ENCODE data around the gene FOXP1. TPM values are rescaled to one million over a fixed set of nuclear protein-coding genes. Genes with fewer than 3 reads are reported as not detected.

Gene FOXP1
- total RNA-seq, 1 donor from 2014 or later: 31.1 TPM

DNA sequence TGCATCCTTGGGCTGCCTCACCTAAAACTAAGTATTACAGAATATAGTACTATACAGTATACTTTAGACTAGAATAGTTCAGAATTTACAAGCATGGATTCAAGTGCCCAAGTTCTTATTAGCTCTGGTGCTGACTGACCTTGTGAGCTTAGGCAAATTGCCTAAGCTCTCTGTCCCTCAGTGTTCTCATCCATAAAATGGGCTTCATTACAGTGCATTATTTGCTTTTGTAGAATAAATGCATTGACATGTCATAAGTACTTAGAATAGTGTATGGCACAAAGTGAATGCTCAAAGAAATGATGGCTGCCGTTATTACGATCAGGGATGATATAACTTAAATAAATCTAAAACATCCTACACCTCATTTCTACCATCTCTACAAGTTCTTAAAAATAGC, 269.7 kb downstream of the FOXP1 start:
- TF ChIP-seq, protein P1, sequence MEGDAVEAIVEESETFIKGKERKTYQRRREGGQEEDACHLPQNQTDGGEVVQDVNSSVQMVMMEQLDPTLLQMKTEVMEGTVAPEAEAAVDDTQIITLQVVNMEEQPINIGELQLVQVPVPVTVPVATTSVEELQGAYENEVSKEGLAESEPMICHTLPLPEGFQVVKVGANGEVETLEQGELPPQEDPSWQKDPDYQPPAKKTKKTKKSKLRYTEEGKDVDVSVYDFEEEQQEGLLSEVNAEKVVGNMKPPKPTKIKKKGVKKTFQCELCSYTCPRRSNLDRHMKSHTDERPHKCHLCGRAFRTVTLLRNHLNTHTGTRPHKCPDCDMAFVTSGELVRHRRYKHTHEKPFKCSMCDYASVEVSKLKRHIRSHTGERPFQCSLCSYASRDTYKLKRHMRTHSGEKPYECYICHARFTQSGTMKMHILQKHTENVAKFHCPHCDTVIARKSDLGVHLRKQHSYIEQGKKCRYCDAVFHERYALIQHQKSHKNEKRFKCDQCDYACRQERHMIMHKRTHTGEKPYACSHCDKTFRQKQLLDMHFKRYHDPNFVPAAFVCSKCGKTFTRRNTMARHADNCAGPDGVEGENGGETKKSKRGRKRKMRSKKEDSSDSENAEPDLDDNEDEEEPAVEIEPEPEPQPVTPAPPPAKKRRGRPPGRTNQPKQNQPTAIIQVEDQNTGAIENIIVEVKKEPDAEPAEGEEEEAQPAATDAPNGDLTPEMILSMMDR (IDR thresholded peaks at IDR 0.05; ENCODE audit: partially characterized antibody, unreplicated experiment): no peak
- DNase-seq: no peak
- Mint-ChIP-seq H3K27ac (ENCODE audit: unreplicated experiment) (no peak overlapping the region), H3K36me3 (ENCODE audit: unreplicated experiment) (no peaks in the 10 kb centered on the region), H3K9me3 (ENCODE audit: unreplicated experiment) (no peaks in the 10 kb centered on the region), H3K4me1 (ENCODE audit: low read depth, unreplicated experiment) (peaks cover 15% of the 10 kb centered on the region), H3K4me3 (ENCODE audit: unreplicated experiment) (no peak overlapping the region), H3K27me3 (ENCODE audit: unreplicated experiment) (peaks cover 2% of the 10 kb centered on the region)

GRCh38 chr3:71312461-71312860, 271.1 kb downstream of the FOXP1 start:
- no peak overlapping the region for H3K4me3 Mint-ChIP-seq (ENCODE audit: unreplicated experiment)
- no peaks in the 10 kb centered on the region for H3K9me3 Mint-ChIP-seq (ENCODE audit: unreplicated experiment)
- TF ChIP-seq, protein P1 (IDR thresholded peaks at IDR 0.05; ENCODE audit: partially characterized antibody, unreplicated experiment): no peak
- H3K27me3 Mint-ChIP-seq (ENCODE audit: unreplicated experiment): peaks cover 2% of the 10 kb centered on the region
- H3K4me1 Mint-ChIP-seq (ENCODE audit: low read depth, unreplicated experiment): peaks cover 24% of the 10 kb centered on the region
- DNase-seq: no peak
- no peaks in the 10 kb centered on the region for H3K36me3 Mint-ChIP-seq (ENCODE audit: unreplicated experiment)
- H3K27ac Mint-ChIP-seq (ENCODE audit: unreplicated experiment): no peak overlapping the region

- peaks cover 24% of the 10 kb centered on the region for H3K4me1 Mint-ChIP-seq (ENCODE audit: low read depth, unreplicated experiment)
- no peak overlapping the region for H3K27ac Mint-ChIP-seq (ENCODE audit: unreplicated experiment)
- TF ChIP-seq, protein P1 (IDR thresholded peaks at IDR 0.05; ENCODE audit: partially characterized antibody, unreplicated experiment): no peak
- H3K36me3 Mint-ChIP-seq (ENCODE audit: unreplicated experiment): no peaks in the 10 kb centered on the region
- H3K9me3 Mint-ChIP-seq (ENCODE audit: unreplicated experiment): no peaks in the 10 kb centered on the region
- peaks cover 2% of the 10 kb centered on the region for H3K27me3 Mint-ChIP-seq (ENCODE audit: unreplicated experiment)
- no peak for DNase-seq
- H3K4me3 Mint-ChIP-seq (ENCODE audit: unreplicated experiment): no peak overlapping the region
Measured at GRCh38 chr3:71311661-71312046, 271.9 kb downstream of the FOXP1 start.

DNA sequence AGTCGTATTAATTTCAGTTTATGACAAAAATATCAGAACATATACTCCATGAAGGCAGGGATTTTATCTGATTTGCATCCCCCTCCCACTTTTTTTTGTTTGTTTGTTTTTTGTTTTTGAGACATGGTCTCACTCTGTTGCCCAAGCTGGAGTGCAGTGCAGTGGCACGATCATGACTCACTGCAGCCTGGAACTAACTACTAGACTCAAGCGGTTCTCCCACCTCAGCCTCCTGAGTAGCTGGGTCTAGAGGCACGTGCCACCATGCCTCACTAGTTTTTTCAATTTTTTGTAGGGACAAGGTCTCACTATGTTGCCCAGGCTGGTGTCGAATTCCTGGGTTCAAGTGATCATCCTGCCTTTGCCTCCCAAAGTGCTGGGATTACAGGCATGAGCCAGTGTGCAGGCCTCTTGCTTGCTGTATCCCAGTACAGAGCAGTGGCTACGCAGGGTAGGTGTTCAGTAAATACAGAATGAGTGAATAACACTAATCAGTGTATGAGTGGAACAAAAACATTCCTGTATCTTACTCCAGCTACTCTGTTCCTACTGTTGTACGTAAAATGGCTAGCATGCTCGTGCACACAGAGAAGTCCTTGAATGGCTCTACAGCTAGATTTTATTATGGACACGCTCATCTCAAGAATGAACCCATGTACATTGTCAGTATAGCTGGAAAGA, 272.4 kb downstream of the FOXP1 start:
- DNase-seq: no peak
- Mint-ChIP-seq H3K9me3 (ENCODE audit: unreplicated experiment) (no peaks in the 10 kb centered on the region), H3K36me3 (ENCODE audit: unreplicated experiment) (no peaks in the 10 kb centered on the region), H3K27me3 (ENCODE audit: unreplicated experiment) (peaks cover 2% of the 10 kb centered on the region), H3K4me1 (ENCODE audit: low read depth, unreplicated experiment) (peaks cover 24% of the 10 kb centered on the region), H3K27ac (ENCODE audit: unreplicated experiment) (no peak overlapping the region), H3K4me3 (ENCODE audit: unreplicated experiment) (no peak overlapping the region)
- TF ChIP-seq, protein P1 (IDR thresholded peaks at IDR 0.05; ENCODE audit: partially characterized antibody, unreplicated experiment): no peak

DNA sequence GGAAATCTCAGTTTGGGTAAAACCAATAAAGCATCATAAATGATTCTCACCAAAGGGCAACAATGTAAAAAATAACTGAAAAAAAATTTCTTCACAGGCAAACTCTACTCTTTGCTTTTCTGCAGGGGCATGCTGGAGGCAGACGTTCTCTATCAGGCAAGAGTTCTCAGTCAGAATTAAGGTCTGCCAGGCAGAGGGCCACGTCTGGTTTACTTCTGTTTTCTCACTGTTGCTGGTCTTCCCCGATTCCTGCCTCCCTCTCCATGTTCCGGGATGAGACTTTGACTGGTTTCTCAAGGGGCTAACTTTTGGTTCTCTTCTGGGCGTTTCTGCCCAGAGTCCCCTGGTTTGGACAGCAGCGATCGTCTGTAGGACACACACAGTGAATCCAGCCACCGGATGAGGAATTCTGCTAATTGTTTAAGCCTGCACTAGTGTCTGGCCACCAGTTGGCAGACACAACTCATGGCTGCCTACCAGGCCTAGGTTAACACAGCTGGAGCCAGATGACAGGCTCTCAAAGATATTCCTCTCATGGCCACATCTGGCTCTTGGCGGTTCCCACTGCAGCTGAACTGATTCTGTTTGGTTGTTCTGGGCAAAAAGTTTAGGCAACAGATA, 273.1 kb downstream of the FOXP1 start:
- no peak overlapping the region for H3K27ac Mint-ChIP-seq (ENCODE audit: unreplicated experiment)

More for the DNA sequence above, 273.1 kb downstream of the FOXP1 start:
- TF ChIP-seq, protein P1 (IDR thresholded peaks at IDR 0.05; ENCODE audit: partially characterized antibody, unreplicated experiment): no peak
- H3K4me3 Mint-ChIP-seq (ENCODE audit: unreplicated experiment): no peak overlapping the region
- peaks cover 2% of the 10 kb centered on the region for H3K27me3 Mint-ChIP-seq (ENCODE audit: unreplicated experiment)
- no peak for DNase-seq
- no peaks in the 10 kb centered on the region for H3K9me3 Mint-ChIP-seq (ENCODE audit: unreplicated experiment)
- no peaks in the 10 kb centered on the region for H3K36me3 Mint-ChIP-seq (ENCODE audit: unreplicated experiment)
- H3K4me1 Mint-ChIP-seq (ENCODE audit: low read depth, unreplicated experiment): peaks cover 28% of the 10 kb centered on the region

All from glutamatergic neuron (in vitro differentiated cells).